K562 (cell line): ENCODE data around the gene SEC14L5. TPM values are rescaled to one million over a fixed set of nuclear protein-coding genes. Genes with fewer than 3 reads are reported as not detected.

Experiments used
- ATF7 ChIP-seq: fragments of 450-650 bp; IDR thresholded peaks from 2 replicates; pipeline ENCODE4 v1.7.1; 2014; ENCODE audit warnings: mild to moderate bottlenecking, moderate library complexity
- ESRRA ChIP-seq: fragments of 450-650 bp; IDR thresholded peaks from 2 replicates; pipeline ENCODE4 v1.6.1; 2014; ENCODE audit warnings: low read depth, mild to moderate bottlenecking, moderate library complexity, borderline replicate concordance
- ESRRB ChIP-seq: fragments of 250-450 bp; sonication (Bioruptor Pico); IDR thresholded peaks from 2 replicates; pipeline ENCODE4 v1.5.0; 2020; ENCODE audit warnings: mild to moderate bottlenecking, moderate library complexity, borderline replicate concordance
- HLTF ChIP-seq: fragments of 450-650 bp; IDR thresholded peaks from 2 replicates; pipeline ENCODE4 v1.6.1; 2016
- HNRNPUL1 ChIP-seq: fragments of 200-400 bp; formaldehyde crosslinking; IDR thresholded peaks from 2 replicates; pipeline ENCODE4 v1.6.1; 2017; ENCODE audit warnings: low read length
- ILK ChIP-seq: fragments of 450-650 bp; IDR thresholded peaks from 2 replicates; pipeline ENCODE4 v1.6.1; 2016; ENCODE audit warnings: missing genetic modification characterization, low read depth, mild to moderate bottlenecking, missing compliant biosample characterization, moderate library complexity, borderline replicate concordance
- MTA1 ChIP-seq: fragments of 450-650 bp; IDR thresholded peaks from 2 replicates; pipeline ENCODE4 v1.6.1; 2017; ENCODE audit warnings: borderline replicate concordance
- NONO ChIP-seq, 2 experiments: fragments of 200-400 bp in 1 of 2; fragments of 450-650 bp in 1 of 2; formaldehyde crosslinking in 1 of 2; IDR thresholded peaks; 2 replicates each; pipeline ENCODE4 v1.6.1; 2017; ENCODE audit warnings: low read depth in 2 of 2, mild to moderate bottlenecking in 2 of 2, moderate library complexity in 2 of 2, low read length in 1 of 2
- PHTF2 ChIP-seq: fragments of 250-450 bp; sonication (Bioruptor Pico); IDR thresholded peaks from 2 replicates; pipeline ENCODE4 v1.5.0; 2021; ENCODE audit warnings: mild to moderate bottlenecking
- RBM25 ChIP-seq: fragments of 200-400 bp; formaldehyde crosslinking; IDR thresholded peaks from 2 replicates; pipeline ENCODE4 v1.6.1; 2018; ENCODE audit warnings: low read length, low read depth, moderate library complexity; ENCODE audit not compliant: severe bottlenecking
- SAFB ChIP-seq: fragments of 200-400 bp; formaldehyde crosslinking; IDR thresholded peaks from 2 replicates; pipeline ENCODE4 v1.6.1; 2017; ENCODE audit warnings: low read depth, low read length, borderline replicate concordance
- SLC30A9 ChIP-seq: fragments of 250-450 bp; sonication (Bioruptor Pico); IDR thresholded peaks from 2 replicates; pipeline ENCODE4 v1.8.0; 2022; ENCODE audit warnings: mild to moderate bottlenecking, moderate library complexity
- TAL1 ChIP-seq: fragments of 450-650 bp; IDR thresholded peaks from 2 replicates; pipeline ENCODE4 v1.6.1; 2016; ENCODE audit warnings: mild to moderate bottlenecking
- TARDBP ChIP-seq: fragments of 450-650 bp; IDR thresholded peaks from 2 replicates; pipeline ENCODE4 v1.6.1; 2016
- U2AF1 ChIP-seq: fragments of 200-400 bp; formaldehyde crosslinking; optimal IDR thresholded peaks from 2 replicates; pipeline ENCODE3; 2017; ENCODE audit warnings: mild to moderate bottlenecking, low read depth, low read length, moderate library complexity
- ZC3H8 ChIP-seq: fragments of 450-650 bp; IDR thresholded peaks from 2 replicates; pipeline ENCODE4 v1.6.1; 2017
- ZFP30 ChIP-seq: fragments of 250-450 bp; sonication (Bioruptor Pico); IDR thresholded peaks from 2 replicates; pipeline ENCODE4 v1.8.0; 2022; ENCODE audit warnings: moderate library complexity, mild to moderate bottlenecking, inconsistent platforms, borderline replicate concordance
- ZNF124 ChIP-seq: sonication (generic); formaldehyde crosslinking; IDR thresholded peaks from 2 replicates; pipeline ENCODE4 v1.8.1; 2022; ENCODE audit warnings: missing genetic modification reagents
- ZNF140 ChIP-seq: fragments of 250-450 bp; sonication (Bioruptor Pico); IDR thresholded peaks from 2 replicates; pipeline ENCODE4 v1.8.0; 2021; ENCODE audit warnings: moderate library complexity, mild to moderate bottlenecking, inconsistent platforms
- ZNF316 ChIP-seq: fragments of 450-650 bp; IDR thresholded peaks from 2 replicates; pipeline ENCODE4 v1.6.1; 2016
- ZNF436 ChIP-seq: fragments of 250-450, 450-650 bp; sonication (Bioruptor Pico); formaldehyde crosslinking; IDR thresholded peaks from 2 replicates; pipeline ENCODE4 v1.7.0; 2020; ENCODE audit warnings: mild to moderate bottlenecking
- ZNF445 ChIP-seq: fragments of 250-450 bp; sonication (Bioruptor Pico); IDR thresholded peaks from 2 replicates; pipeline ENCODE4 v1.4.0; 2020; ENCODE audit warnings: low read depth, mild to moderate bottlenecking, moderate library complexity
- ZNF696 ChIP-seq: fragments of 250-450 bp; sonication (Bioruptor Pico); conservative IDR thresholded peaks from 2 replicates; pipeline ENCODE4 v1.4.0; 2020; ENCODE audit warnings: mild to moderate bottlenecking, moderate library complexity
- polyA plus RNA-seq, 8 experiments: library from polyadenylated mRNA; depleted of rRNA in 4 of 8; stranded (reverse) in 5 of 8; unstranded in 3 of 8; fragments of >200 nt; fragmentation: Nextera tagmentation in 2 of 8; fragmentation: Illumina TruSeq in 1 of 8; extraction: Ambion mirVana in 2 of 8; extraction: Trizol in 1 of 8; gene quantifications; 2 replicates each; pipeline versions ENCODE4 v1.2.1 to v1.2.3, GENCODE V29; 2011 to 2014; ENCODE audit warnings: inconsistent platforms in 1 of 8, missing spikeins in 1 of 8
- total RNA-seq, 7 experiments: library from RNA; depleted of rRNA in 6 of 7; stranded (reverse); fragments of >200 nt in 6 of 7; fragmentation: Illumina TruSeq in 2 of 7; extraction: Trizol in 2 of 7; gene quantifications; 2 replicates each; pipeline versions ENCODE4 v1.2.1 to v1.2.3, GENCODE V29; 2011 to 2021; ENCODE audit warnings: low replicate concordance in 1 of 7
- TF ChIP-seq, protein P1 (sequence below): fragments of 250-450 bp; sonication (Bioruptor Pico); IDR thresholded peaks from 2 replicates; pipeline ENCODE4 v1.8.0; 2022; ENCODE audit warnings: moderate library complexity, mild to moderate bottlenecking, inconsistent platforms
- TF ChIP-seq, protein P2 (sequence below): fragments of 250-450 bp; sonication (Bioruptor Pico); IDR thresholded peaks from 2 replicates; pipeline ENCODE4 v1.4.0; 2020; ENCODE audit warnings: mild to moderate bottlenecking, moderate library complexity
- TF ChIP-seq, protein P3 (sequence below): fragments of 450-650 bp; formaldehyde crosslinking; IDR thresholded peaks from 2 replicates; pipeline ENCODE4 v1.4.0; 2020; ENCODE audit warnings: mild to moderate bottlenecking, moderate library complexity
- TF ChIP-seq, protein P4 (sequence below), 2 experiments: fragments of 450-650 bp in 1 of 2; sonication (generic) in 1 of 2; formaldehyde crosslinking; conservative IDR thresholded peaks; 2 replicates each; pipeline versions ENCODE4 v1.4.0 to v1.8.1; 2020 to 2022; ENCODE audit warnings: mild to moderate bottlenecking in 1 of 2, missing genetic modification reagents in 1 of 2

SEC14L5 gene
- total and polyA plus RNA-seq, 9 of the 15 experiments (the other 6 are each of a cell fraction or from before 2014, with no cell fraction given): 0.11 TPM; not detected in 8

GRCh38 chr16:5033256-5034166 is 75.4 kb downstream of the SEC14L5 start, which contains the start of gene NAGPA (continued):
- TF ChIP-seq U2AF1 (peak; percentile 90), TARDBP (peak; percentile 54; the same call in 1 of the 2 replicates), ATF7 (peak; percentile 69), SAFB (peak; percentile 94), MTA1 (no peak), HLTF (no peak), TAL1 (no peak), ZNF436 (CRISPR knock-in tag) (no peak), PHTF2 (CRISPR knock-in tag) (no peak), ZNF696 (CRISPR knock-in tag) (no peak), ZNF124 (no peak), RBM25 (no peak), ZNF445 (no peak), HNRNPUL1 (no peak), ZNF140 (no peak), ESRRB (CRISPR knock-in tag) (no peak), ILK (no peak), SLC30A9 (CRISPR knock-in tag) (no peak), ESRRA (0 out of 2 replicates have a peak, but pooled peaks have one; percentile 12), ZNF316 (no peak), NONO (IDR thresholded peaks at IDR 0.05; ENCODE audit: low read depth in 2 of 2, low read length in 1 of 2) (peak in 1 of 2 experiments; percentile 23; a peak in 1 of 4 replicates), ZC3H8 (no peak), ZFP30 (CRISPR knock-in tag) (no peak)
- TF ChIP-seq, protein P1, sequence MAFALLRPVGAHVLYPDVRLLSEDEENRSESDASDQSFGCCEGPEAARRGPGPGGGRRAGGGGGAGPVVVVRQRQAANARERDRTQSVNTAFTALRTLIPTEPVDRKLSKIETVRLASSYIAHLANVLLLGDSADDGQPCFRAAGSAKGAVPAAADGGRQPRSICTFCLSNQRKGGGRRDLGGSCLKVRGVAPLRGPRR (CRISPR knock-in tag): no peak
- TF ChIP-seq, protein P2, sequence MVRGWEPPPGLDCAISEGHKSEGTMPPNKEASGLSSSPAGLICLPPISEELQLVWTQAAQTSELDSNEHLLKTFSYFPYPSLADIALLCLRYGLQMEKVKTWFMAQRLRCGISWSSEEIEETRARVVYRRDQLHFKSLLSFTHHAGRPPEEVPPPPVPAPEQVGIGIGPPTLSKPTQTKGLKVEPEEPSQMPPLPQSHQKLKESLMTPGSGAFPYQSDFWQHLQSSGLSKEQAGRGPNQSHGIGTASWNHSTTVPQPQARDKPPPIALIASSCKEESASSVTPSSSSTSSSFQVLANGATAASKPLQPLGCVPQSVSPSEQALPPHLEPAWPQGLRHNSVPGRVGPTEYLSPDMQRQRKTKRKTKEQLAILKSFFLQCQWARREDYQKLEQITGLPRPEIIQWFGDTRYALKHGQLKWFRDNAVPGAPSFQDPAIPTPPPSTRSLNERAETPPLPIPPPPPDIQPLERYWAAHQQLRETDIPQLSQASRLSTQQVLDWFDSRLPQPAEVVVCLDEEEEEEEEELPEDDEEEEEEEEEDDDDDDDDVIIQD (CRISPR knock-in tag): no peak
- TF ChIP-seq, protein P3, sequence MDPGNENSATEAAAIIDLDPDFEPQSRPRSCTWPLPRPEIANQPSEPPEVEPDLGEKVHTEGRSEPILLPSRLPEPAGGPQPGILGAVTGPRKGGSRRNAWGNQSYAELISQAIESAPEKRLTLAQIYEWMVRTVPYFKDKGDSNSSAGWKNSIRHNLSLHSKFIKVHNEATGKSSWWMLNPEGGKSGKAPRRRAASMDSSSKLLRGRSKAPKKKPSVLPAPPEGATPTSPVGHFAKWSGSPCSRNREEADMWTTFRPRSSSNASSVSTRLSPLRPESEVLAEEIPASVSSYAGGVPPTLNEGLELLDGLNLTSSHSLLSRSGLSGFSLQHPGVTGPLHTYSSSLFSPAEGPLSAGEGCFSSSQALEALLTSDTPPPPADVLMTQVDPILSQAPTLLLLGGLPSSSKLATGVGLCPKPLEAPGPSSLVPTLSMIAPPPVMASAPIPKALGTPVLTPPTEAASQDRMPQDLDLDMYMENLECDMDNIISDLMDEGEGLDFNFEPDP: no peak
- TF ChIP-seq, protein P4, sequence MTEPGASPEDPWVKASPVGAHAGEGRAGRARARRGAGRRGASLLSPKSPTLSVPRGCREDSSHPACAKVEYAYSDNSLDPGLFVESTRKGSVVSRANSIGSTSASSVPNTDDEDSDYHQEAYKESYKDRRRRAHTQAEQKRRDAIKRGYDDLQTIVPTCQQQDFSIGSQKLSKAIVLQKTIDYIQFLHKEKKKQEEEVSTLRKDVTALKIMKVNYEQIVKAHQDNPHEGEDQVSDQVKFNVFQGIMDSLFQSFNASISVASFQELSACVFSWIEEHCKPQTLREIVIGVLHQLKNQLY (CRISPR knock-in tag; conservative IDR thresholded peaks at IDR 0.05): no peak
